GM18907 (cell line): Measurements from ENCODE around the gene DTD1.

Experiments
- ATAC-seq: cut with Tn5 transposase; IDR thresholded peaks from one replicate; pipeline ENCODE4 v1.9.1; 2021; ENCODE audit warnings: mild to moderate bottlenecking, moderate library complexity; ENCODE audit not compliant: unreplicated experiment

Gene DTD1

GRCh38 chr20:18614244-18614643, 26.4 kb downstream of the DTD1 start:
- ATAC-seq: no peak

GRCh38 chr20:18615020-18615650, 27.3 kb downstream of the DTD1 start:
- no peak for ATAC-seq

- no peak for ATAC-seq
Measured at GRCh38 chr20:18621004-18621403, 33.1 kb downstream of the DTD1 start.

DNA sequence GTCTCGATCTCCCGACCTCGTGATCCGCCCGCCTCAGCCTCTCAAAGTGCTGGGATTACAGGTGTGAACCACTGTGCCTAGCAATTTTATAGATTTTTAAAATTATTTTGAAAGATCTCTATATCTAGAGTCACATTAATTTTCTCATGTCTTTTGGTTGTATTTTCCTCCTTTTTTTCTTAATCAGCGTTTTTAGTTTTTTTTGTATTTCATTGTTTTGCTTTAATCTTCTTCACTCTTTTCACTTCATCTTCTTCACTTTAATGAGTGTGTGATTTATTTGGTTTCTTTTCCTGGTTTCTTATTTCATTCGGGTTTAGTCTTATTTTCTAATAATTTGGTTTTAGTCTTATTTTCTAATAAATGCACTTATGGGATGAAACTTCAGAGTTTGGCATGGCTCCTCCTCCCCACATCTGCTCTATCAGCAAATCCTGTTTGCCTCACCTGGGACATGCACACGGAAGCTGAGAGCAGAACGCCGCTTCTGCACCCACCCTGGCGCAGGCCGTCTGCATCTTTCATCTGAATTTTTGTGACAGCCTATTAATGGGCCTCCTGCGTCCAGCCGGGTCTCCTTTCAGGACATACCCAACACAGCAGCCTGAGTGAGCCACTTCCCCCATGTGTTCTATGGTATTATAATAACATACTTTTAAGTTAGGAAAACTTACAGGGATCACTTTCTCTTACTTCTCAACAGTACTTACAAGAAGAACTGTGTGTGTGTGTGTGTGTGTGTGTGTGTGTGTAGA, 35.5 kb downstream of the DTD1 start:
- no peak for ATAC-seq

DNA sequence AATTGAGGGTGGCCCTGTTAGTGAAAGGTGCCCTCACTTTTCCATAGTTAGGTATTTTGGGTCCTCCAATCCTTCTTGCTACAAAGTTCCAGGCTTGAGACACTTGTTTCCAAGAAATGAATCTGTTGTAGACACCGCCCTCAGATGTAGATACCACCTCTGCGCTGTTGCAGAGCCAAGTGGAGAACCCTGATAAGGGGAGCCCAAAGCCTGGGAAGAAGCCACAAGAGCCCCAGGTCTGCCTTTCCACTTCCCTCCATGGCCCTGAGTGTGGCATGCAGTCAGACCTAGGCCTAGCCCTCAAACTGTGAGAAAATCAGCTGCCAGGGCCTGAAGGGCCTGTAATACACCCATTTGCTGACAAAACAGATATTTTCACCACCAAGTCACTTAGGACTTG, 37.1 kb downstream of the DTD1 start:
- ATAC-seq: no peak

DNA sequence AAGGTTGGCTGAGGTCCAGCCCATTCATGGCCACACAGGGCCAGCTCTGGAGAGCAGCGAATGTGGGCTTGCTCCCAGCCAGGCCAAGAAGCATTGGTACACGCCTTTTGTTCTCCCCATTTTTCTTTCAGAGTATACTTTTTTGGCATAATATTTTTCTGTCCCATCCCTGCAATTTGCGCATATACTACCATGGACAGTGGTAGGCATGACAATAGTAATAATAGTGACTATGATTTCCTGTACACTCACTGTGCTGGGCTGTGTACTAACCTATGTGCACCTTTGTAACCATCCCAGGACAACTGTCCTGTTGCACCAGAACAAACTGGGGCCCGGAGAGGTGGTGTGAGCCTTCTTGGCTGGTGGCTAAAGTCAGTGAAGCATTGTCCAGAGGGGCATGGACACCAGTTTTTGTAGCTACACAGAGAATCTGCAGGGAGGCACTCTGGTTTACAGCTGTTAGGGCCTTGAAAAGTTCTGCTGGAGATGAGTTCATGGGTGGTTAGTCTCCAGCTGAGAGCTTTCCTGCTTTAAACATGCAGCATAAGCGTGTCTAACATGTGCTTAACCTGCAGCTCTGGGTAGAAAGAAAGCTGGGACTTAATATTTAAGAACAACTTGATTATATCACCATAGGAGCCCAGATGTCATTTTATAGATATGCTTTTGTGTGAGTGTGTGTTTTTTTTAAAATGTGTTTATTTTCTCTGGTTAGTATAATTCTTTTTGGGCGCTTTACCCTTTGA, 38.2 kb downstream of the DTD1 start:
- ATAC-seq: no peak

- no peak for ATAC-seq
Measured at GRCh38 chr20:18628330-18628920, 40.6 kb downstream of the DTD1 start.

DNA sequence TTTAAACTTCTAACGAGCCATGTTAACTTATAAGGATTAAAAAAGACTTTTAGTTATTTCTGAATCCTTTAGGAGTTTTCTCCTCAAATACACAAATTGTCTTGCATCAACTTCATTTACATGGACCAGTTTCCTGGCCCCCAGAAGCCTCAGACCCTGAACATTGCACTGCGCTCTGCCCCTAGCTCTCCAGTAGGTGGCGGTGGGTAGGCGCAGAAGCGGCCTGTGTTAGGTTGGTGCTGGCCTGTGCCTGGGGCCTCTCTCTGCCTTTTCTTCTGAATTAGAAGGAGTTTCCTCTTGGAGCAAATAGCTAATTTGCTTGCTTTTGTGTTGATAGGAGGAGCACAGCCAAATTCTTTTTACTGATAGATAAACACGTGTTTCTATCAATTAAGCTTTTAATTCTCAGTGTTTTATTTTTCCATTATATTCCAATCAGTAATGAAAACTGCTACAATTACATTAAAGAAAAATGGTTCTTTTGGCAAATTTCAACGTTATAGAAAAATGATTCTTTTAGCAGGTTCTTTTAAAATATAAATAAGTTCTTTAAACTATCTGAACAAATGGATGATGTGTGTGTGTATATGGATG, 44.4 kb downstream of the DTD1 start:
- peak; percentile 87 for ATAC-seq

- ATAC-seq: no peak
Measured at GRCh38 chr20:18633411-18633810, 45.6 kb downstream of the DTD1 start.

DNA sequence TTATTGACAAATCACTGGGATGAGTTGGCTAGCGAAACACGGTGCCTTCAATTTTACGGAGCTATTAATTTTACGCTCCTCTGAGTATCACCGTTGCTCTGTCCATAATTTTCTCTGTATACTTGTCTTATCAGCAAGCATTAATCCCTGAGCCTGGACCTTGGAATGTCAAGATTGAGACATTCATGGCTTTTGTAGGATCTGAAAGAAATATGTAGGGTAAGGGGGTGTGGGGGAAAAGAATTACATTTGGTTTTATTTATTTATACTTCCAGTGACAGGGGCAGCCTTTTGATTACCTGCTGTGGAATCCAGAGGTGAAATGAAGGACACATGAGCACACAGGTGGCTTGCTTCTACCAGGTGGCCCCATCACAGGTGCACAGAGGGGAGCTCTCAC, 46.6 kb downstream of the DTD1 start:
- ATAC-seq: no peak

GRCh38 chr20:18635380-18635779, 47.5 kb downstream of the DTD1 start:
- ATAC-seq: no peak

- no peak for ATAC-seq
Measured at GRCh38 chr20:18637224-18637623, 49.4 kb downstream of the DTD1 start.

GRCh38 chr20:18638768-18639167, 50.9 kb downstream of the DTD1 start:
- no peak for ATAC-seq

GRCh38 chr20:18639501-18639979, 51.7 kb downstream of the DTD1 start:
- ATAC-seq: no peak

DNA sequence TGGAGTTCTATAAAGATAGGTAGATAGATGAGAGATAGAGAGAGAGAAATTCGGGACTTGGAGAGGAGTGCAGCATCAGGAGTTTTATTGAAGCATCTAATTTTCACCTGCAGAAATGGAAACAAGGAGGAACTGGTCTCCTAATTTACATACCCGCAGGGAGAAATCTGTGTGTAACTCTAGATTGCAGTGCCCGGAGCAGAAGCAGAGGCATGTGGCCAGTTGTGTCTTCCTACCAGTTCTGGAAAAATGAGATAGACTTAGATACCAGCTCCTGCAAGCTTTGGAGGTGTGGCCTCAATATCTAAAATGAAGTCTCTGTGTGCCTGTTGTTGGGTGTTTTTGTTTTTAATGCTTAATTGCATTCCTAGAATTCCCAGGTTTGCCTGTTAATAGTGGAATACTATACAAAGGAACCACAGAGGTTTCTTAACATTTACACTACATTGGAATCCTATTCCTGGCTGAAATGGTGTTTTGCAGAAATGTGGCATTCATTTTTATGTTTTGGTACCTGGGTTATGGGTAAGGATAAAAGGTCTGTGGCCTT, 57.4 kb downstream of the DTD1 start:
- no peak for ATAC-seq

- no peak for ATAC-seq
Measured at GRCh38 chr20:18645851-18646250, 58.0 kb downstream of the DTD1 start.

DNA sequence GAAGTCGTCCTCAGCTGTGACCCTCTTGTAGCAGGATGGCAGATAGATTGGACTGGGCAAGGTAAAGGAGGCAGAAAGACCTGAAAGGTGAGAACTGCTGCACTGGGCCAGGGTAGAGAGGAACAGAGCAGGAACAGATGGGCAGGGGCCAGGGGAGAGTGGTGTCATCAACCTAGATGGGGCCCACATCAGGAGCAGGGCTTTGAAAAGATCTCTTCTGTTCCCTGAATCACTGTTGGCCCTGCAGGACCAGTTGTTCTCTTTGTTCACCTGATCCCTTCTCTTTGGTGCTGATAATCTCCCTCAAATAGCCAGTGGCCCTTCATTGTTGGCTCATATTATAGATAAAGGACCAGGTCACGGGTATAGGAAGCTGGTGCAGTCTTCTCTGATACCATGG, 59.9 kb downstream of the DTD1 start:
- no peak for ATAC-seq

DNA sequence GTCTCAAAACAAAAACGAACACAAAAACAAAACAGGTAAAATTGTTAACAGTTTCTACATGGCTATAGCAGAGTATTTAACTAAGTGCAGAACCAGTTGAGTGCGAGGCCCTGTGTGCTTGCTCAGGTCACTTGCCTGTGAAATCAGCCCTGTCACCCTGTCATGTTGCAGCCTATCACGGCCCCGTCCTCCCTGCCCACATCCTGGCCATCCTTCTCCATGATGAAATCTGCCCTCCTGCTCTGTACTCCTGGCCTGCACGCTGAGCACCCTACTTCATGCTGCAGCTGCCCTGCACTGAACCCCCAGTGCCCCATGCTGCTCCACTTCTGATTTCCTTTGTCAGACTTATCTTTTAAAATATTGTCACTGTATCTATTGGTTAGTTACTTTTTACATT, 62.4 kb downstream of the DTD1 start:
- ATAC-seq: no peak

DNA sequence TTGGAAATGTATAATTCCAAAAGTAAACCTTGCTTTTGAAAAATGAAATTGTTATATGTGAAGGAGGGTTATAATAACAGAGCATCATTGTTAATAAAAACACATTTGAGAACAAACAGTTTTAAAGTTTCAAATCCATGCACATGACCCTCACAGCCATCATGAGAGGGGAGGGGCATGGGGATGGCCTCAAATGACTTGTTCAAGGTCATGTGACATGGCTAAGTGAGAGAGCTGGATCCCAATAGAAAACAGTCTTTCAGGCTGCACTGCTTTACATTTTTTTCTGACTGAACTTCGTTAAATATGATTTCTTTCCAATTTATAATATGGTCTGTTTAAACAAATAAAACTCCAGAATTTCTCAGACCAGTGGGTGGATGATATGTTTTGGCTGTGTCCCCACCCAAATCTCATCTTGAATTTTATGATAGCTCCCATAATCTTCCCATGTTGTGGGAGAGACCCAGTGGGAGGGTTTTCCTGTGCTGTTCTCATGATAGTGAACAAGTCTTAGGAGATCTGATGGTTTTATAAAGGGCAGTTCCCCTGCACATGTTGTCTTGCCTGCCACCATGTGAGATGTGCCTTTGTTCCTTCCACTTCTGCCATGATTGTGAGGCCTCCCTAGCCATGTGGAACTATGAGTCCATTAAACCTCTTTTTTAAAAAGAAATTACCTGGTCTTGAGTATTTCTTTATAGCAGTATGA, 66.0 kb downstream of the DTD1 start:
- ATAC-seq: no peak

GRCh38 chr20:18654448-18654773, 66.6 kb downstream of the DTD1 start:
- no peak for ATAC-seq
